Activated T-cell treated with anti-CD3 and anti-CD28 coated beads for 24 hours (primary cell): ENCODE results near the gene NCOR1.
"Not testable (repeated sequence)": the region's sequence is repeated elsewhere in the genome, so short reads cannot be mapped to it uniquely, and the experiment has no call there.

Experiments used
- DNase-seq: peaks from one replicate; pipeline ENCODE4 v3.0.0-alpha.2; 2020; ENCODE audit warnings: low read depth

Gene NCOR1

GRCh38 chr17:16086957-16087356, 128.4 kb downstream of the NCOR1 start:
- DNase-seq: no peak

- DNase-seq: no peak
These were observed 130.2 kb downstream of the NCOR1 start for GRCh38 chr17:16085066-16085699.

- DNase-seq: no peak
These were observed 132.1 kb downstream of the NCOR1 start for GRCh38 chr17:16083223-16083622.

- no peak for DNase-seq
These were observed 133.7 kb downstream of the NCOR1 start for GRCh38 chr17:16081507-16082087.

DNA sequence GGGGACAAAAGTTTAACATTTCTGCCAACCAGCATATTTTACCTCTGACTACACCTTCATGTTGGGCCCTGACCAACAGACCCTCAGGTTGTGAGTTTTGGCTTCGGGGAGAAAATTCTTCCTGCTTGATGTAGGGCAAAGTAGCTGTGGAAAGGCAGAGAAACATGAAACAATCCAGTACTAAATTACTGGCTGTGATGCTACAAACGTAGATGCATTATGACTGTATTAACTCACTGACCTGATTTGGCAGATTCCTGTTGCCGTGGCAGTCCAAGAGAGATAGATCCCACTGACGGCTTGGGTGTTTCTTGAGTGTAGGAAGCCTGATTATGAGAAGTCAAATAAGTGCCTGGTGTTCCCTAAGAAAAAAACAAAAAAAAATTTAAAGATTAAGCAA, 135.0 kb downstream of the NCOR1 start:
- no peak for DNase-seq

DNA sequence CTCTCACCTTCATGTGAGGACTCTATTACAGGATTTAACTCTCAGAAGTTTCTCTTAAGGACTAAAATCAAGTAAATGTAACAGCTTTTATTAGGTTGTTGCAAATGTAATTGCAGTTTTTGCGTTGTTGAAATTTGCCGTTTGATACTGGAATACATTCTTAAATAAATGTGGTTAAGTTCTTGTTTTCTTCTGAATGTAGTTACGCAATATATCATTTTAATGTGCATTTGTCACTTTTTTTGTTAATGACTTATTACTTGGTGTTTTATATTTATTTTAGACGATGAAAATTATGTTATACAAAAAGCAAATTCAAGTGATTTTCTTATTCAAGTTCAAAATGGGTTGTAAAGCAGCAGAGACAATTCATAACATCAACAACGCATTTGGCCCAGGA, 139.4 kb downstream of the NCOR1 start:
- no peak for DNase-seq

GRCh38 chr17:16074423-16074822, 140.9 kb downstream of the NCOR1 start:
- DNase-seq: no peak

DNA sequence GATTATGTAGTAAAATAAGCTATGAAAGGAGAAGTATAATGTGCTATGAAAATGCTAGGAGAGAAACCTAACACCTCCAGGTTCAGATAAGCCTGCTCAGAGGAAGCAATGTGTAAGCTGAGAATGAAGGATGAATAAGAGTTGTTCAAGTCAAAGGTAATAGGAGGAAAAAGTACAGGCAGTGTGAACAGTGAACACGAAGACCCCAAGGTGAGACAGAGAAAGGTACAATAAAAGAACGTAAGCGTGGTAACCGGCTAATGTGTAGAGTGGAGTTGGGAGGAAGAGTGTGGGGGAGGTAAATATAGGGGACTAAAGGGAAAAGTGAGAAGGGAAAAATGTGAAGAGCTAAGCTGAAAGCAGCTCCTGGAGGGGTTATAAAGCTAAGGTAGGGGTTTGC, 141.5 kb downstream of the NCOR1 start:
- no peak for DNase-seq

DNA sequence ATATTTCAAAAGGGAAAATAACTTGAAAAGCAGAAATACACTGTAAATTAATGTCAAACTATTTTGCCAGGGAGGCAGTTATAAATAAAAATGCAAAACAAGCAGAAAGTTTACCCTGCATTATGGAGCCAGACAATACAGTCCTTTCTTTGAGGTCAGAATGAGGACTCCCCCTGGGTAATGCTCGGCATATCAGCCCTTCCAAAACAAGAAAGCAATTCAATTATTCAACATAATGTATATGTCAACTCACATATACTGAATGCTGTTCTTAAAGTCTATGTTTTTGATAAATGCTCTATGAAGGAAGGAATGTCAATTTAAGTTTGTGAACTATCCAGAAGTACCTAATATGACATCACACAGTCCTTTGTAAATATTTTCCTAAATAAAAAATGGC, 143.3 kb downstream of the NCOR1 start:
- no peak for DNase-seq

- no peak for DNase-seq
These were observed 147.0 kb downstream of the NCOR1 start for GRCh38 chr17:16068323-16068722.

DNA sequence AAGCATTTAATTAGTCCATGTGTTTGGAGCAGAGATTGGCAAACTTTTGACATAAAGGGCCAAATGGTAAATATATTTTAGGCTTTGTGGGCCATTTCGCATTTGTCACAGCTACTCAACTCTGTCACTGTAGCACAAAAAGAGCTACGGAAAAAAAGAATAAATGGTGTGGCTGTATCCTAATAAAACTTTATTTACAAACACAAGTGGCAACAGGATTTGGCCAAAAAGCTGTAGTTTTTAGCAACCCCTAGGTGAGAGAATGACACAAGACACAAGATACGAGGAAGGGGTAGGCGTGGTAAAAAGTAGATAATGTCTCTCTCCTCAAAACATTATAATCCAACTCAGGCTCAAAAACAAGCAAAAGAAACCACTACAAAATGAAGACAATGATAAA, 149.2 kb downstream of the NCOR1 start:
- no peak for DNase-seq

- DNase-seq: no peak
These were observed 153.7 kb downstream of the NCOR1 start for GRCh38 chr17:16061631-16062030.

DNA sequence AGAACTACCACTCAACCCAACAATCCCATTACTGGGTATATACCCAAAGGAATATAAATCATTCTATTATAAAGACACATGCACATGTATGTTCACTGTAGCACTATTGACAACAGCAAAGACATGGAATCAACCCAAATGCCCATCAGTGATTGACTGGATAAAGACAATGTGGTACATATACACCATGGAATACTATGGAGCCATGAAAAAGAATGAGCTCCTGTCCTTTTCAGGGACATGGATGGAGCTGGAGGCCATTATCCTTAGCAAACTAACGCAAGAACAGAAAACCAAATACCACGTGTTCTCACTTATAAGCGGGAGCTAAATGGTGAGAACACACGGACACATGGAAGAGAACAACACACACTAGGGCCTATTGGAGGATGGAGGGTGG, 160.2 kb downstream of the NCOR1 start:
- DNase-seq: not testable (repeated sequence)

- no peak for DNase-seq
These were observed 162.8 kb downstream of the NCOR1 start for GRCh38 chr17:16052486-16052885.

DNA sequence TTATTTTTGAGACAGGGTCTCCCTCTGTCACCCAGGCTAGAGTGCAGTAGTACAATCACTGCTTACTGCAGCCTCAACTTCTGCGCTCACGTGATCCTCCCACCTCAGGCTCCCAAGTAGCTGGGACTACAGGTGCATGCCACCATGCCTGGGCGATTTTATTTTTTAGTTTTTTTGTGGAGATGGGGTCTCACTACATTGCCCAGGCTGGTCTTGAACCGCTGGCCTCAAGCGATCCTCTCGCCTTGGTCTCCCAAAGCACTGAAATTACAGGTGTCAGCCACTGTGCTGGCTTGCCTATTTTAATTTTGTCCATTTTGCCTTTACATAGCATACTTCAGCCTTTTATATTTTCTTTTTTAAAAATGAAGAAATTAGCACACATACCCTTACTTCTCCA, 164.5 kb downstream of the NCOR1 start:
- DNase-seq: no peak

- DNase-seq: no peak
These were observed 166.4 kb downstream of the NCOR1 start for GRCh38 chr17:16048811-16049449.

DNA sequence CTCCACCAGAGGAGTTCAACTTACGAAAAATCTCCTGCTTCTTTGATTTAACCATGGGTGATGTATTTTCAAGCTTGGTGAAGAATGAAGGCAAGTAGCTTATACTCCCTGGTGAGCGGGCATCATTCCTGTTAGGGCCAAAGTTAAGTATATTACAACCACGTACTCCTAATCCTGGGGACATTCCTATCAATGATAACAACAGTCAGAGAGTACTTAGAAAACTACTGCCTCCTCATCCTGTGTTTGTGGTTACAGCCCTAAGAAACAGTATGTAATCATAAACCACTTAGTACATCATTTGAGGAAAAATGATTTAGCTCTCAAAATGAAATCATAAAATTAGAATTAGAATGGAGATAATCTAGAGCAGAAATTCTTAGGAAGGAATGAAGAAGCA, 168.4 kb downstream of the NCOR1 start:
- no peak for DNase-seq

DNA sequence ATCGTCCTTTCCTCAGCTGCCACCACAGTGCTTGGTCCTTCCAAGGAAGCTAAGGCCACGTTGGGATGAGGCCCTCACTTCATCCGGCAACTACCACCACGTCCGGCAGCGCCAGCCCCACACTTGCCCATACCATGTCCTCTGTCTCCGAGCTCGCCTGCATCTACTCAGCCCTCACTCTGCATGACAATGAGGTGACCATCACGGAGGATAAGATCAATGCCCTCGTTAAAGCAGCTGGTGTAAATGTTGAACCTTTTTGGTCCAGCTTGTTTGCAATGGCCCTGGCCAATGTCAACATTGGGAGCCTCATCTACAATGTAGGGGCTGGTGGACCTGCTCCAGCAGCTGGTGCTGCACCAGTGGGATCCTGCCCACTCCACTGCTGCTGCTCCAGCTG, 170.8 kb downstream of the NCOR1 start:
- DNase-seq: no peak

- no peak for DNase-seq
These were observed 174.6 kb downstream of the NCOR1 start for GRCh38 chr17:16040710-16041251.

- no peak for DNase-seq
These were observed 177.7 kb downstream of the NCOR1 start for GRCh38 chr17:16037636-16038035.

DNA sequence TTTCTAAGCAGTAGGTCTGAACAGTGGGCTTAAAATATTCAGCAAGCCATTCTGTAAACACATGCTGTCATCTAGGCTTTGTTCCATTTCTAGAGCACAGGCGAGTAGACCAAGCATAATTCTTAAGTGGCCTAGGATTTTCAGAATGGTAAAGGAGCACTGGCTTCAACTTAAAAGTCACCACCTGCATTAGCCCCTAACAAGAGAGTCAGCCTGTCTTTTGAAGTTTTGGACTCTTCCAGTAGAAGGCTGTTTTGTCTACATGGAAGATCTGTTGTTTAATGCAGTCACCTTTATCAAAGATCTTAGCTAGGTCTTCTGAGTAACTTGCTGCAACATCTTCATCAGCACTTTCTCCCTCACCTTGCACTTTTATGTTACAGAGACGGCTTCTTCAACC, 179.1 kb downstream of the NCOR1 start:
- no peak for DNase-seq

GRCh38 chr17:16033729-16034349, 181.5 kb downstream of the NCOR1 start:
- no peak for DNase-seq
